ENCODE measurements around the gene LGMN. TPM values are rescaled to one million over a fixed set of nuclear protein-coding genes. Genes with fewer than 3 reads are reported as not detected.

Gene LGMN
- total and polyA plus RNA-seq, 4 donors: 56.2 to 192 (median 62.4) TPM

GRCh38 chr14:92786427-92786756, 38.0 kb upstream of the LGMN start:
- no peak for DNase-seq (ENCODE audit: low spot score)
- Histone ChIP-seq H3K4me1 (ENCODE audit: control insufficient read depth in 4 of 4, insufficient read depth in 4 of 4, low read length in 3 of 4) (no peaks in the 10 kb centered on the region), H3K4me3 (ENCODE audit: low read depth in 1 of 3, low read length in 3 of 3) (no peak overlapping the region), H3K9me3 (ENCODE audit: control insufficient read depth in 4 of 4, low read length in 3 of 4) (peaks cover 0 to 5% (median 1%) of the 10 kb centered on the region in 4 donors), H3K9ac (ENCODE audit: low read depth in 1 of 2, low read length in 2 of 2) (no peak overlapping the region), H3K36me3 (ENCODE audit: control insufficient read depth in 4 of 4, insufficient read depth in 3 of 4, low read depth in 1 of 4, low read length in 3 of 4) (no peaks in the 10 kb centered on the region), H3K27me3 (ENCODE audit: control insufficient read depth in 4 of 4, insufficient read depth in 4 of 4, low read length in 3 of 4) (no peaks in the 10 kb centered on the region), H3K27ac (ENCODE audit: low read depth in 1 of 2, low read length in 2 of 2) (peak overlapping the region in 1 of 2 donors; percentile 20)
- WGBS: 94% methylated on average over 1 of the region's 1 CpG
- TF ChIP-seq REST (IDR thresholded peaks at IDR 0.05) (no peak), SP1 (IDR thresholded peaks at IDR 0.05) (no peak), RXRA (IDR thresholded peaks at IDR 0.05) (no peak), CTCF (IDR thresholded peaks at IDR 0.05; ENCODE audit: low read depth, low read length, missing input control) (no peak), EGR1 (IDR thresholded peaks at IDR 0.05; ENCODE audit: low read depth in 2 of 2) (no peak), MAX (IDR thresholded peaks at IDR 0.05) (no peak), TAF1 (conservative IDR thresholded peaks at IDR 0.05) (no peak), FOXA2 (IDR thresholded peaks at IDR 0.05) (no peak), GABPA (IDR thresholded peaks at IDR 0.05 in 1 of 2, conservative IDR thresholded peaks at IDR 0.05 in 1 of 2) (no peak), RAD21 (IDR thresholded peaks at IDR 0.05) (no peak), FOXA1 (IDR thresholded peaks at IDR 0.05) (no peak), ZBTB33 (IDR thresholded peaks at IDR 0.05) (no peak), NR2F2 (IDR thresholded peaks at IDR 0.05) (no peak), HNF4A (conservative IDR thresholded peaks at IDR 0.05) (no peak), JUND (IDR thresholded peaks at IDR 0.05) (no peak), ATF3 (IDR thresholded peaks at IDR 0.05) (no peak), YY1 (IDR thresholded peaks at IDR 0.05) (no peak)
